ENCODE measurements around the gene SYNRG.

Gene SYNRG

DNA sequence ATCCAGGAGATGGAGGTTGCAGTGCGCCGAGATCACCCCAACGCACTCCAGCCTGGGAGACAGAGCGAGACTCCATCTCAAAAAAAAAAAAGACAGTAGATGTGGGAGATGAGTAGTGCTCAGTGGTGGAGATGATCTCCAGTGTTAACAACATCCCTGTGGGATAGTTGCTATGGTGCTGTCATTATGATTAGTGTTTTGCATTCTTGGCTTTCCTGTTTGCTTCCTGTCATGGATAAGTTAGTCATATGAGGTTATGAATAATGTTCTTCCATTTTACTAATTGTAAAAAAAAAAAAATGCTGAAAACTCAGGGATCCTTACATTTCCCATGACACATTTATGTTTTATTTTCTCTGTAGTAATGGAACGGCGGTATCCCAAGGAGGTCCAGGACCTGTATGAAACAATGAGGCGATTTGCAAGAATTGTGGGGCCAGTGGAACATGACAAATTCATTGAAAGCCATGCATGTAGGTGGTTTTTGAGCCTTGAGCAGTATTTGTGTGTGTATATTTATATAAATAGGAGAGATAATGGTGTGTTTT lies 144.1 kb downstream of the SYNRG start:
- DNase-seq (ENCODE audit: low spot score in 2 of 2) (no peak), ATAC-seq (replicated peaks; ENCODE audit: extremely low read depth, poor library complexity, severe bottlenecking) (no peak)
- Mint-ChIP-seq H3K9me3 (no peaks in the 10 kb centered on the region), H3K4me1 (no peaks in the 10 kb centered on the region), H3K36me3 (ENCODE audit: insufficient read depth) (peaks cover 26% of the 10 kb centered on the region), H3K27ac (ENCODE audit: low read depth) (no peak overlapping the region), H3K4me3 (no peak overlapping the region), H3K27me3 (no peaks in the 10 kb centered on the region)
